Adrenal gland (tissue), 5 donors: Measurements from ENCODE around the gene HIVEP3.

Source experiments
- POLR2A ChIP-seq, 2 donors: fragments of 450-650 bp; IDR thresholded peaks; one replicate each; pipeline ENCODE4 v1.6.1; 2017; ENCODE audit warnings: antibody characterized with exemption in 2 of 2, mild to moderate bottlenecking in 2 of 2, moderate library complexity in 1 of 2
- TF ChIP-seq, protein P1 (sequence below), 6 experiments: fragments of 450-650 bp in 4 of 6; fragments of 200-600 bp in 2 of 6; sonication (generic) in 1 of 6; IDR thresholded peaks; 1 replicate in 5 of 6; 2 replicates in 1 of 6; pipeline versions ENCODE4 v1.5.1 to v1.8.0; 2016 to 2021; ENCODE audit warnings: antibody characterized with exemption in 6 of 6, mild to moderate bottlenecking in 2 of 6, moderate library complexity in 1 of 6
- donor health status: DM: no; HTN: no; CAD: no.

DNA sequence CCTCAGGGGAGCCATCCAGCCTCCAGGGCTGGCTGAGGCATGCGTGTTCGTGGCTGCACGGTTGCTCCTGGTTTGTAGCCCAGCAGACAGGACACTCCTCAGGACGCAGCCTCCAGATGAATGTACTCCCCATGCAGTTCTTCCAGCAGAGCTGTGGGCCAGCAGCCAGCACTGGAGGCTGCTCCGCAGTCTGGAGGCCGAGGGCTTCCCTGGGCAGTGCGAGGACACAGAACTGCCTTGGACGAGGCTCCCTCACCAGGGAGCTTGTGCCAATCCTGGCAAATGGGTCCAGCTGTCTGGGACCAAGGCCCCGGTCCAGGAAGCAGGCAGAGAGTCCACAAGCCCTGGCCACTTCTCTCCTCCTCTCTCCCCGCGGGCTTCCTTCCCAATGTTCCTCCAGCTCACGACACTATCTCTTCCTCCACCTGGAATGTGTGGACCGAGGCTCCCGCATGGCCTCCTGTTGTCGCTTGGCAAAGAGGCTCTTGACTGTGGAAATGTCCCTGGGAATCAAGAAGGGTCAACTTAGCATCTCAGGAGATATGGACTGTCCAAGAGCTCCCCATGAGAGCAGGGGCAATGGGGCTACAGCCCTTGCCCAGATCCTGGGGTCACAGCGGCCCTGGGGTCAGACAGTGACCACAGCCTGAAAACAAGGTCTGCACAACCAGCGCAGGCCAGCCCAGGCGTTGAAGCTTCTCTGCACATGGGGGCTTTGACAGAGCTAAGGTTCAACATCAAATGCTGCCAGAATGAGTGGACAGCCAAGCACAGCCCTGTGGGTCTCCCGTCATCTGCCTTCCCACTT is 439.5 kb downstream of the HIVEP3 start:
- TF ChIP-seq POLR2A (IDR thresholded peaks at IDR 0.05), result no peak
- TF ChIP-seq, protein P1, sequence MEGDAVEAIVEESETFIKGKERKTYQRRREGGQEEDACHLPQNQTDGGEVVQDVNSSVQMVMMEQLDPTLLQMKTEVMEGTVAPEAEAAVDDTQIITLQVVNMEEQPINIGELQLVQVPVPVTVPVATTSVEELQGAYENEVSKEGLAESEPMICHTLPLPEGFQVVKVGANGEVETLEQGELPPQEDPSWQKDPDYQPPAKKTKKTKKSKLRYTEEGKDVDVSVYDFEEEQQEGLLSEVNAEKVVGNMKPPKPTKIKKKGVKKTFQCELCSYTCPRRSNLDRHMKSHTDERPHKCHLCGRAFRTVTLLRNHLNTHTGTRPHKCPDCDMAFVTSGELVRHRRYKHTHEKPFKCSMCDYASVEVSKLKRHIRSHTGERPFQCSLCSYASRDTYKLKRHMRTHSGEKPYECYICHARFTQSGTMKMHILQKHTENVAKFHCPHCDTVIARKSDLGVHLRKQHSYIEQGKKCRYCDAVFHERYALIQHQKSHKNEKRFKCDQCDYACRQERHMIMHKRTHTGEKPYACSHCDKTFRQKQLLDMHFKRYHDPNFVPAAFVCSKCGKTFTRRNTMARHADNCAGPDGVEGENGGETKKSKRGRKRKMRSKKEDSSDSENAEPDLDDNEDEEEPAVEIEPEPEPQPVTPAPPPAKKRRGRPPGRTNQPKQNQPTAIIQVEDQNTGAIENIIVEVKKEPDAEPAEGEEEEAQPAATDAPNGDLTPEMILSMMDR (IDR thresholded peaks at IDR 0.05), result no peak
